CD4-positive, alpha-beta T cell treated with Interleukin-12 subunit alpha and Interleukin-12 subunit beta, for 1 hour (primary cell): ENCODE data around the gene GRIK4.
A peak's percentile ranks its signal among the peaks of the same experiment; 100 is the strongest.

Experiments
- DNase-seq: peaks from one replicate; pipeline ENCODE4 v3.0.0-alpha.2; 2020

The GRIK4 gene

DNA sequence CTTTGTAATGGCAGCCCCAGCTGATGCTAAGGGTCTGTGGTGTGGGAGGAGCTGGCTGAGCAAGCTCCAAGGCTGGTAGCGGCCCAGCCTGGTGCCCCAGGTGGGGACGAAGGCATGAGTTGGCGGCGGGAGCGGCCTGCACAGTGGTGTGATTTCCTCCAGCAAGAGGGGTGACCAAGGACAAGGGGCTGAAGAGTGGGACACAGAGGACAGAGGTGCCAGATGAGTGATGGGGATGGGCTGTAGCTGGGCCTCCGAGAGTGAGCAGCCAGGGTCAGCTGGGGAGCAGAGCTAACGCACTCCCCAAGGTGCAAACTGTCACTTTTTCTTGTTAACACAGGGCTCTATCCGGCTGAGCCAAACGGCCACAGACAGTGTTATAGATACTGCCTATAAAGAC, 283.2 kb downstream of the GRIK4 start:
- no peak for DNase-seq

DNA sequence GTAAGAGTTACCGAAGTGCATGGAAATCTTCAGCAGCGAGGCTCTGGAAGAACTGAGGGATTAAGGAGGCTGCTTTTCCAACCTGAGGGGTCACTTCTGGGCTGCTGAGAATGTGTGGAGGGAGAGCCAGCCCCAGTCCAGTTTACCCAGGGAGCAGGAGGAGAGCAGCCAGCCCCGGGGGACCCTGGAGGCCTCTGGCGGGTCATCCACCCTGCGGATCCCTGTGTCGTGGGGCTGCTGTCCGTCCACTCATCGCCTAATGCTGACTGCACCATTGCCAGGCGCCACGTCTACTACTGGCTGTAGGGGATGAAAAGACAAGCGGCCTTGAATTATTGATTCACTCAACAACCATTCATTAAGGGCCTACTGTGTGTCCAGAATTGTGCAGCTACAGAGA, 283.6 kb downstream of the GRIK4 start:
- no peak for DNase-seq

DNA sequence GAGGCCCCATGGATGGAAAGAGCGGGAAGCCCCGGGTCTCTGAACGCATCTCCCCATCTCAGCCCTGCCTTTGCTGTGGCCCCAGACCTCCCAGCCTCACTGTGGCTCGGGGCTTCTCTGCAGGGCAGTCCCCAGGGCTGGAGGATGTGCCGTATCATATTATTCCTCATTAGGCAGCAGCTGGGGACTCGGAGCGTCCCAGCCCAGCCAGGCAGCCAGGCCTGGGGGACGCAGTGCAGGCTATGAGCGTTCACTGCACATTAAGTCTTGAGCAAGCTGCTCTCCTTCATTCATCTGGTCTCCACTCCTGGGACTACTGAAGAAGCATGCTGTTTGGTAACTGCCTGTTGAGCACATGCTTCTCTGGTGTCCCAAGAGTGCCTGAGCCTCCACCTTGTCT, 285.6 kb downstream of the GRIK4 start:
- no peak for DNase-seq

DNA sequence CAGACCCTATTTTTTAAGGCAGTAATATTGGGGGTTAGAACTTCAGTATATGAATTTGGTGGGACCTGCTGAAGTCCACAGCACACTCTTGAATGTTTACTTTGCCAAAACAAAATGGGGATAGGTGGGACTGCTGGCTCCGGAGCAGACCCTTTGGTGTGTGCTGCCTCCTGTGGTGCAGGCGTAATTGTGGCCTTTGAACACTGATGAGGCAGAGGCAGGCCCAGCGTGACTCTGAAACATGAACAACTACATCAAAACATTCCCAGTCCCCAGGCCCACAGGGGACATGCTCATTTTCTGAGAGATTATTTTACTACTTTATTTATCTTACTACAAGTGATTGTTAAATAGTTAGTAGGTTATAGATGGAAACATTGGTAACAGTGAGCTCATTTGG, 287.3 kb downstream of the GRIK4 start:
- no peak for DNase-seq

DNA sequence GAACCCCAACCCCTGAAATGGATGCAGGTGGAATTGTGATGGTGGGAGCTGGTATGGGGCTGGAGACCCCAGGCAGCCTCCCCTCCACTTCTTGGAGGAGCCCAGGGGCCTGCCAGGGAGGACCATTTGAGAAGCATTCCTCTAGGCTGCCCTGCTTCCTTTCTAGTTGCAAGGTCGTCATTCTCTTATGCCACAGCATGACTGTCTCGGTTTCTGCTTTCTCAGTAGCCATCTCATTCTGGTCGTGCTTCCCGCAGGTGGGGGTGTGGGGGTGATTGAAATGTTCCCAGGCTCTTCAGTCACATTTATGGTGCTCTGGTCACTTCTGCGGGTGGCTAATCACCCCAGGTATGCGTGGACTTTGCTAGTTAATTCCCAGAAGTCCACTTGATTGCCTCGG, 288.7 kb downstream of the GRIK4 start:
- DNase-seq, result no peak

DNA sequence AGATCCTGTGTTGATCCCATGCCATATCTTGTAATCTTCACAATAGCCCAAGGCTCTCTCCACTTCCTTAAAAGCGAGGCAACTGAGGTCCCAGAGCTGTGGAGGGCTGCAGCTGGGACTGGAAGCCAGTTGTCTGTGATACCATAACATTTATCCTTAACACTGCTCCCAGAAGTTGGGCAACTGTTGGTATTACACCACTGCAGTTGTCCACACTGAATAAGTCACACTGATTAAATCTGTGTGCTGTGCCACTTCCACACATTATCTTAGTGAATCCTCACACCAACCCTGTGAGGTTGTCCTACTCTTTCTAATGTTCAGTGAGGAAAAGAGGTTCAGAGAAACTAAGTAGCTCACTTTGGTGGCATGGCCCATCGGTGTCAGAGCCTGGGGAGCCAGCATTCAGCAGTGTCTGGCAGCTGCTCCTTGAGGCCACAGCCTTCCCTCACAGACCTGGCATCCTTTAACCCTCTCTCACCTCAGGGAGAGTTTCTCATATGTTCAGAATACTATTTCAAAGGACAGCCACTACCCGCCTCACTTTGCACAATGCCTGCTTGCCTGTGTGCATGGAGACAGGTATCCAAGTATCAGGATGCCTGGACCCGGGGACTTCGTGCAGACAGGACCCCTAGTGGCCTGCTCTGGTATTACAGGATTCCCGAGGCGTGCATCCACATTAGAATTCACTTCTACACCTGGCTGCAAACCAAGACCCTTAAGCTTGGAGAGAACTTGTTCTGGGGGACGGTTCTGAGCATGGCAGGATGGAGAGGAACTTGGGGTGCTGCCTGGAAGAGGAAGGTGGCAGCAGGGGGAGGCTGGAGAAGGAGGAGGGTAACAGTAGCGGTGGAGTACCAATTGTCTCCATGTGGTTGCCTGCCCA, 290.5 kb downstream of the GRIK4 start:
- DNase-seq, result peak; percentile 36

DNA sequence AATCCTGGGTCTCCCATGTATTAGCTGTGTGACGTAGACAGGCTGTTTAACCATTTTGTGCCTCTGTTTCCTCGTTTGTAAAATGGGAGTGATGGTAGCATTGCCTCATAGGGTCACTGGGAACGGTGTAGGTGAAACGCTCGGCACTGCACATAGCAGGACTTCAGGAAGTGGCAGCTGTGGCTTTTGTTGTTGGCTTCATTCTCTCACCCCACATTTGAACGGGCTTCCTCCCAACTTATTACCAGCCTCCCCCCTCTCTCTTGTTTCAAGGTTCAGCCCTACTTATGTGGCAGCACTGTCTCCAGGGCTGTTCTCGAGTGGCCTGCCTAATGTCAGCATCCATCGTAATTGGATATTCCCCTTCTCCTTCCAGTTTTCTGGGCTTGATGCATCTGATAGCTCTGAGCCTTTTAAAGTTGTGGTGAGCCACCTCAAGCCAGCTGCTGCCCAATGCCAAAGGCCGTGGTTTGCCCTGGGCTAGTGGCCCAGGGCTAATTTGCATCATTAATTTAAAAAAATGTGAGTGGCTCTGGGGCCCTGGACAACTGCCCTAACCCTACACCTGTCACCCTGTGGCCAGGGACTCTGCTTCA, 294.5 kb downstream of the GRIK4 start:
- DNase-seq, result no peak

DNA sequence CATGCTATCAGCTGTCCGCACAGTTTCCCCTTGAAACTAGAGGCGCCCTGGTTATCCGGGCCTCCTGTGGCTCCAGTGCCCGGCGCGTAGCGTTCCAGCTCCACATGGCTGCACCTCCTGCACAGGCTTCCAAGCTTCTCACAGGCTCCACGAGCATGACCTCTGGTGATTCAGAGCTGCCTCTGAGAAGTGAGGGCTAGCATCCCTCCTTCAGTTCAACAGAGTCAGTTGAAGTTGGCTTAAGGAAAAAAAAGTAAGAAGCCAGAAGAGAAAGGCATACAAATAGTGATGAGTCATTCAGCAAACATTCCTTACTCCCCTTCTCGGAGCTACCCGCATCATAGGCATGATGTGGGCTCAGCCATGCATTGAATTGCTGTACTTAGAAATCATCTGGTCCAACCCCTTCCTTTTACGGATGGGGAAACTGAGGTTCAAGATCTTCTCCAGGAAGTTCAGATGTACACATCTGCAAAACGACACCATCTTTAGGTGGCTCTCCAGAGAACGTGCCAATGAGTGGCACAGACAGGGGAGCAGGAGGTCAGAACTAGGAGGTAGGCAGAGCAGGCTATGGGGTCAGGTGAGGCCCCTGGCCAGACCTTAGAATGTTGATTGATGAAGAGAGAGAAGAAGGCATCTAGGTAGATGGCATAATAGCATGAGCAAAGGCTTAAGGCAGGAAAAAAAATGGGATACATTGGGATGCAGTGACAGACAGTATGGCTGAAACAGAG, 296.0 kb downstream of the GRIK4 start:
- DNase-seq, result no peak

DNA sequence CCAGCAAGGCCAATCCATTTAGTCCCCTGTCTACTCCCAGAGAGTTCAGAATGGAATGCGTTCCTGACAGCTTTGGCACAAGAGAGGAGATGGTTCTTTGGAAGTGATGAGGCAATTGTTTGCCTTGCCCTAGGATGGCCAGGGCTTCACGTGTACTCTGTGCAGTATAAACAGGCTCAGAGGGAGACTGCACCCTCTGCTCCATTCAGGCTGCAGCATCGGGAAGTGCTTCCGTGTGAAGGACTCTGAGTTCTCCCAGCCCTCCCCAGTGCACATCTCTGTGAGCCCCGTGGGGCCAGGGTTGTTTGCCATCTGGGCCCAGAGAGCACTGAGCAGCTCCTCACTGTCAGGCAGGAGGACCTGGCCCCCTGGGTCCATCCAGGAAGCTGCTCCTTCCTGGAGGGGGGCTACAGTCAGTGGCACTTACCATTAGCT, 297.1 kb downstream of the GRIK4 start:
- no peak for DNase-seq

DNA sequence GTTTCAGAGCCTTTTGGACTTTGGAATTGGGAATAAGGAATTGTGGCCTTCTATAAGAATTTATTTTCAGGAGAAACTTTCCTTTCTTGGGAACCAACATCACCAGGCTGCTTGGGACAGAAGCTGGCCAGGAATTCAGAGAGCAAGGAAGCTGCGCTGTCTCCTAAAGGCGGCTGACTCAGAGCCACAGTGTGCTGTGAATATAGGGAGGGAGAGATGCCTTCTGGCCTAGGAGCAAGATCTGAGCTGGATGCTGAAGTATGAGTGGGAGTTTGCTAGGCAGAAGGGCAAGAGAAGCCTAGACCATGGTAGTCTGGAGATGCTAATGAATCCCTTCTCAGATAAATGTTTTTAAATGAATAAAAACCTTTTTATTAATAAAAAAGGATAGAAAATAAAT, 298.7 kb downstream of the GRIK4 start:
- DNase-seq, result no peak

DNA sequence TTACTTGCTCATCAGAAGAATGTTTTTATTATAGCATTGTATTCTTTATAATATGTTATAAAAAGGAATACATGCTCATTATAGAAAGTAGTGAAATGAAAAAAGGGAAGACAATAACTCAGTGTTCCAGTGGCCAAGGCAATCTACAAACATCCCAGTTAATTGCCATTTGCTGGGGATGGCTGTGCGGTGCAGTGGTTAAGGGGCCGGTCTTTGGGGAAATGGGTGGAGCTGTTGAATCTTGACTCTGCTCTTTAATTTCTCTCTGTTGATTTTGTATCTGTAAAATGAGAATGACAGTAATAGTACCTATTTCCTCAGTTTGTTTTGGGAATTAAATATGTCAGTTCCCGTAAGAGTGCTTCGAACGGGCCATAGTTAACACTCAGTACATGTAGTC, 299.7 kb downstream of the GRIK4 start:
- DNase-seq, result no peak

DNA sequence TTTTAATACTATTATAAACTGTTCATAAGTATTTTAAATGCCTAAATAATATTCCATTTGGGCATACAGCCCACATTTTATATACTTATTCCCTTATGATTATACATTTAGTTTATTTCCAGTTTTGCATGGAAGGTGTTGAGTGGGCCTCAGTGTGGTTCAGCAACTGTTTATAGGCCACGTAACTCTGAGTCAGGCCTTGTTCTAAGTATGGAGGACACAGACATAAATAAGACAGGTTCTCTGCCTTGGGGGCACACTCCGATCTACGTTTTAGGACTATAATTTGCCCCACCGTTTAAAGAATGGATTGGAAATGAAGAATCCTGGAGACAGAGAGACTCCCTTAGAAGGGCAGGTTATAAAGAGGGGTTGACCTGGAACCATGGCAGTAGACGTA, 300.2 kb downstream of the GRIK4 start:
- no peak for DNase-seq

DNA sequence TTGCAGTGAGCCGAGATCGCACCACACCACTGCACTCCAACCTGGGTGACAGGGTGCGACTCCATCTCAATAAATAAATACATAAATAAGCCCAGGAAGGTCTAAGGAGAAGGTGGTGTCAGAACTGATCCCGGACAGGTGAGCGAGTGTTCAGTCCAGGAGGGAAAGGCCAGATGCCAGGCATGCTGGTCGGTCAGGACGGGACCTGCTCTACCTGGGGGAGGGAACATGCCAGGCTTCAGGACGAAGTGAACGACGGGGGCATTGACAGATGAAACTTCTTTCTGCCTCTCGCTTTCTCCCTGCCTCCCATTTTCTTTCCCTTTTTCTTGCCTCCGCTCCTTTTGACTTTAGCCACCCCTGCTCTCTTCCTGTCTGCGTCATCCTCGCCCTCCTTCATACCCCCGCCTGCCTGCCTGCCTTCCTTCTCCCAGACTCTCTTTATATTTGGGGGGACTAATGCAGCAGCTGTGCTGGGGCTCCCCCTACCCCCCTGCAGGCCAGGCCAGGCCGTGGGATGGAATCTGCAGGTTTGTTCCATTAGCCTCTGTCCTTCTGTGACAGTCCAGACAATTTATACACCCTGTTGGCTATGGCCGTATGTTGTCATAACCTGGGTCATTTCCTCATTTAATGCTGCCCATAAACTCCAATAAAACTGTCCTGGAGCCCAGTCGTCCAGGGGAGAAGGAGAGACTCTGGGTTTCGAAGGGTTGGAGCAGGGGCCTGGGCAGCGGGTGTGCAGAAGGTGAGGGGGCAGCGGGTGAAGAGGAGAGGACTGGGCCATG, 303.2 kb downstream of the GRIK4 start:
- no peak for DNase-seq

DNA sequence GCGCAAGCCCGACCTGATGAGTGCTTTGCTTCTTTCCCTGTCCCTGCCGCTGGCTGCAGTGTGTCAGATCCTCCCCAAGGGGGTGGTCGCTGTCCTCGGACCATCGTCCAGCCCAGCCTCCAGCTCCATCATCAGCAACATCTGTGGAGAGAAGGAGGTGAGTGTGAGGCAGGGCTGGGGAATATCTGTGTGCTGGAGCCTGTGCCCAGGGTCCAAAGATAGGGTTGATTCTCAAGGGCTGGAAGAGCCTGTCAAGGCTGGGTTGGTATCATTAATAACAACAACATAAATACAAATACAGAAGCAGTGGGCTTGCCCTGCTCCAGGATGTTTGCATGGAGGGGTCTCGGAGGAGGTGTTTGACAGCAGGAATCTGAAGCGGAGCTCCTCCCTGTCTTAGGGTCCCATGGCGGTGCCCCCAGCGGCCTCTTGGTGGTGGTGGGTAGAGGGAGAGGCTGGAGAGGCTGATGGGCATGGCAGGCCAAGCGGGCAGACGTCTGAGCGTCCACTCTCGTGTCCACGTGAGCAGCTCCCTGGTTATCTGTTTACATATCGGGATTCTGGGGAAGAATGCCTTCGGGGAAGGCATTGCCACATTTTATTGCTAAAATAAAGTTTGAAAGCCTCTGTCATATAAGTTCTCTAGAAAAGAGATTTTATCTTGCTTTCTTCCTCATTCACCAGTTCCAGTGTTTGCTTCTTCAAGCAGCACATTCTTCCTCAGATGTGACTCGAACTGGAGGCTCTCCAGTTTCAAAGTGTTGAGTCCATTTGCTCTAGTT, 304.0 kb downstream of the GRIK4 start:
- DNase-seq, result no peak

DNA sequence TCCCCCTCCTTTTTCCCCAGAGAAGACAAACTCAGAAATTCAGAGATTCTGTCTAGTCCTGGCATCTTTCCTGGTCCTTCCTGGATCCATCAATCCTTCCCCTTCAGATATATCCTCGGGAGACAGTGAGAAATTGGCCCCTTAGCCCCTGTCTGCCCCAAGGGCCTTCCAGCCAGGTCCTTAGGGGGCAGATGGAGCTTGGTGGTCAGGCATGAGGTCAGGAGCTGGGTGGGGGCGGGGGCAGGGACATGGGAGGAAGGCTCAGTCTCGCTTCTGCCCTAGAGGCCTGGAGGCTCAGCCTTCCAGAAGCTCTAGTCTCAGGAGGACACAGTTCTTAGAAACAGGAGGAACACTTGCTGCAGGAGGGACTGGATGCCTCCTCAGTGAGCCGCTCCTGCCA, 304.6 kb downstream of the GRIK4 start:
- no peak for DNase-seq

DNA sequence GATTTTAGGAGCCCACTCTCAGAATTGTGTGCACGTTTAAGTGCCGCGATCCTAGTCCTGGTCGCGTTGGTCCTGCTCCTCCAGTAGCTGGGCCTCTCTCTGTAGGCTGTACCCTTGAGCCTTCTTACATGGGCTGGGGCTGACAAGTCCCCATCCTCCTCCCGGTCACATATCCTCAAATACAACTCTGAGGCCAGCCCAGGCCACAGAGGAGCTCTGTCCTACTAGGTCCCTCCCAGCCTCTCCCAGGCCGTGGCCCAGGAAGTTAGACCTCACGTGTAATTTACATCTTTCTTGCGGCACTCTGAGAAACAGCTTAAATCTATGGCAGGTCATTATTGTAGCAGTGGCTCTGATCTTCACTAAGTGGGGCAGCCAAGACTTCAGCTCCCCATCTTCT, 305.2 kb downstream of the GRIK4 start:
- DNase-seq, result no peak

DNA sequence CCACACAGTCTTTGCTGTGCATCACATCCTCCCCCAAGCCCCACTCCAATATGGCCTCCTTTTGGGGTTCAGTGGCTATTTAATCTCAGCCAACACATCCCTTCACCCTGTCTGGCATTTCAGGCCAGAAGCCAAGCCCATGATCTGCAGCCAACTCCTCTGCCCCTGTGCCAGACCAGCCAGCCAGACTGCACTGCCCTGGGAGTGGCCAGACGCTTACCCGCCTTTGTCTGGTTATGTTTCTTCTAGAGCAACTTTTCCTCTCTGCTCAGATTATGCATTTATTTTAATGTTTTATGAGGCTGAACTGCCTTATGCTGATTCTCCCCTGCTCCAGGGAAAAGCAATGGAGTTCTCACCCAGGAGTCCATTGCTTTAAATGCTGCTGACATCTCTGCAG, 305.6 kb downstream of the GRIK4 start:
- no peak for DNase-seq

DNA sequence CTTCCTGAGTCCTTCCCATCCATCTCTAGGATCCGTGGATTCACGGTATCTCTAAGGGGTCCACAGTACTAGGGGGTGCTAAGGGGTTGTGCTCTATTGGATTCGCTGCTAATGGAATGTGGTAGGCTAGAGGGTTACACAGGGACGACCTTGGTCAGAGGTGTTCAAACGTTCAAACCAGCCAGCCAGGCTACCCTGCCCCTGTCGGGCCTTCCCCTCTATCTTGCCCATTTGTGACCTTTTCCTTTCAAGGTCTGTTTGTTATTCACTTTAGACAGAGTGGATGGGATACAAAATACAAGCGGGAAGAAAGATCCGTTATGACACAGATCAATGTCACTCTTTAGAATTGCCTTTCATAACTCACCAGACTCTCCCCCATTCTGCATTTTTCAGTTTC, 306.5 kb downstream of the GRIK4 start:
- no peak for DNase-seq

DNA sequence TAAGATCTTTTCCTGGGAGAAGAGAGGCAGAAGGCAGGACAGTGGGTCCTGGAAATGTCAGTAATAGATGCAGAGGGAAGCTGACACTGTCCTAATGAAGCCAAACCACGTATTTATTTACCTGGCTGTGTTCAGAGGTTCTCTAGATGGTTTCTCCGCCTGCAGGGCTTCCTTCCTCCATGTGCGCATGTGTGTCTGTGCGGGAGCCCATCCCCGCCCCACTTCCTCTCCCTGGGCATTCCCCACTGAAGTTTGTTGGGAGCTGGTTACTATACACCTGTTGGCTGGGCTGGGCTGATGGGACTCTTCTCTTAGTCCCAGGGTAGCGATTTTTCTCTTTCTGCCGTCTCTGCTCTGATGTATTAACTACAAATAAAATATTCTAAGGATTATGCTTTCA, 307.5 kb downstream of the GRIK4 start:
- no peak for DNase-seq

DNA sequence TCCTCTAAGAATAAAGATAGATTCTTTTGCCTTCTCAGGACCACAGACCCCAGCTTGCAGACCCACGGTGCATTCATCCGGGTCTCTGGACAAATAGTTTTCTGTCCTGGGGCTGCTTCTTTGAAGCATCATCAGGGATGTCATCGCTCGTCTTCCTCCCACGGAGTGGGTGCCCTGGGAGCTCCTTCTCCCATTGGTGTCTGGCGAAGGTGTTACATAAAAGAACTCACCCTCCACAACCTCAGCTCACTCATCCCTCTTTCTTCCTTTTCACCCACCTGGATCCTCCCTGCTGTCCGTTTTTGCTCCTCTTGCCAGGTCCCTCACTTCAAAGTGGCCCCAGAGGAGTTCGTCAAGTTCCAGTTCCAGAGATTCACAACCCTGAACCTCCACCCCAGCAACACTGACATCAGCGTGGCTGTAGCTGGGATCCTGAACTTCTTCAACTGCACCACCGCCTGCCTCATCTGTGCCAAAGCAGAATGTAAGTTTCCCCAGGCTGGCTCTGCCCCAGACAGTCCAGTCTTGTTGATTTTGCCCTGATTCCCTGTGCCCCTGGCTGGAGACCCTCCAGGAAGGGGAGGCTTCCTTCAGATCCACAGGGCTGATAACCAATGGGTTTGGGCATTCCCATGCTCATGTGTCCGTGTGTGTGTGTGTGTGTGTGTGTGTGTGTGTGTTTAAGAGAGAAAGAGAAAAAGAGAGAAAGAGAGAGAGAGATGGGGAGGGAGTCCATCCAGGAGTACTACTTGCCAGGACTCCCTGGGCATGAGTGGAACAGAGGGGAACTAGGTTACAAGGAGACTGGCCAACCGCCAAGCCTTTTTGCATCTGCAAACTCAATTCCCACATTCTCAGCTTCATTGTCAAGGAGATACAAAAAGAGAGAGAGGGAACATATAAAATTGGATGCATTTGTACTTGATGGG, 308.2 kb downstream of the GRIK4 start:
- DNase-seq, result no peak

DNA sequence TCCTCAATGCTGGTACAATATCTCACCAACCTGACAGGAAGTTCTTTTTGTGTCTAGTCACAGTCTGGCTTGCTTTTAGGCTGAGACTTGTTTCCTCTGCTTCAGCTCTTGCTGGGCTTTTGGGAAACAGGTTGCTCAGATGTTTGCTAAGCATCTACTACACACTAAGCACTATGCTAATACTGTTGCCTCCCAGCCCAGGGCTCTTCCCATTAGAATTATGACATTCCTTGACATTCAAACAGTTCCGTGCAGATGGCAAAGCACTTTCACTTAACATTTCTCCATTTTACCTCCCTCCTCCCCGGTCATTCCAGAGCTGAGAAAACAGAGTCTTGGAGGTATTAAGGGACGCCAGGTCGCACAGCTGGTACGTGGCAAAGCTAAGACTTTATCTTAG, 311.6 kb downstream of the GRIK4 start:
- DNase-seq, result no peak
